Tongue (tissue), 2 donors: Measurements from ENCODE around the gene ABCB8. TPM values are rescaled to one million over a fixed set of nuclear protein-coding genes. Genes with fewer than 3 reads are reported as not detected.
A peak's percentile ranks its signal among the peaks of the same experiment; 100 is the strongest.

ENCODE experiments used
- DNase-seq: peaks from one replicate; pipeline ENCODE4 v3.0.0-alpha.2; 2015
- total RNA-seq: library from RNA; depleted of rRNA; stranded (reverse); fragments of >200 nt; gene quantifications from one replicate; pipeline ENCODE4 v1.2.3, GENCODE V29; 2014

Gene ABCB8
- total RNA-seq, 1 donor from 2014 or later = 28.6 TPM

GRCh38 chr7:151087245-151088018 lies 59.2 kb downstream of the ABCB8 start:
- peak; percentile 73 for DNase-seq

GRCh38 chr7:151088019-151088855 lies 60.0 kb downstream of the ABCB8 start:
- peak; percentile 54 for DNase-seq

- DNase-seq = peak; percentile 80
Measured at GRCh38 chr7:151088856-151089699, 60.8 kb downstream of the ABCB8 start.

- no peak for DNase-seq
Measured at GRCh38 chr7:151089893-151090730, 61.9 kb downstream of the ABCB8 start.

DNA sequence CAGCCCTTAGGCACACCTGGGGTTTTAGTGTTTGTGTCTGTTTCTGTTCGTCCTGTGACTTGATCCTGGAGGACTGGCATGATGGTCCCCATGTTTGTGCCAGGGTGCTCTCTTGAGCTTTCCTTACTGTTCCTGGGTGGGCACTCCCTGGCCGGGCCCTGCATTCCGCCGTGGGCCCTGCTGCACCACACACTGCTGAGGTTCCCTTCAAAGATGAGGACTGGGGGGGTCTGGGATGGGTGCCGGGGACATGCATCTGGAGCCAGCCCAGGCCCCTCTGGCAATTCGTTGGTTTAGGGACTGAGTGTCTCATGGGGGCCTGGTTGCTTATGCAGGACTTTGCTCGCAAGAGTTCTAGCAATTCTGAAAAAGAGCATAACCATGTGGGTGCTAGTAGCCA lies 62.8 kb downstream of the ABCB8 start:
- DNase-seq = no peak

DNA sequence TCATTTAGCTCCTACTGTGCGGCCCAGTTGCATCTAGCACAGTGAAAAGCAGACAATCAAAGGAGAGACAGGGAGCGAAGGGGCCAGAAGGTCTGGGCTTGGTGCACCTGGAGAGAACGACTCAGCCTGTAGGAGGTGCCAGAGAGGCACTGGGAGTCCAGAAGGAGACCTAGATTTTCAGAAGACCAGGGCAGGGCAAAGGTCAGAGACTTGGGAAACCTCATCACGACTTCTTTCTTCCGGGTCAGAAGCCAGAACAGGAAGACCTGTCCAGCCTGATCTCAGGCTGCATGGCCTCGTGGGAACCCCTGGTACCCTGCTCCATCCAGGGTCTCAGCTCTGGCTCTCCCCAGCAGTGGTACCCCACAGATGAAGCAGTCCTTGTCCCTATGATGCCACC lies 63.2 kb downstream of the ABCB8 start:
- no peak for DNase-seq

- no peak for DNase-seq
Measured at GRCh38 chr7:151091988-151092387, 63.7 kb downstream of the ABCB8 start.

GRCh38 chr7:151093748-151094147 lies 65.5 kb downstream of the ABCB8 start:
- no peak for DNase-seq

GRCh38 chr7:151094675-151095074 lies 66.4 kb downstream of the ABCB8 start:
- DNase-seq = no peak

GRCh38 chr7:151095123-151095797 lies 67.0 kb downstream of the ABCB8 start:
- no peak for DNase-seq

DNA sequence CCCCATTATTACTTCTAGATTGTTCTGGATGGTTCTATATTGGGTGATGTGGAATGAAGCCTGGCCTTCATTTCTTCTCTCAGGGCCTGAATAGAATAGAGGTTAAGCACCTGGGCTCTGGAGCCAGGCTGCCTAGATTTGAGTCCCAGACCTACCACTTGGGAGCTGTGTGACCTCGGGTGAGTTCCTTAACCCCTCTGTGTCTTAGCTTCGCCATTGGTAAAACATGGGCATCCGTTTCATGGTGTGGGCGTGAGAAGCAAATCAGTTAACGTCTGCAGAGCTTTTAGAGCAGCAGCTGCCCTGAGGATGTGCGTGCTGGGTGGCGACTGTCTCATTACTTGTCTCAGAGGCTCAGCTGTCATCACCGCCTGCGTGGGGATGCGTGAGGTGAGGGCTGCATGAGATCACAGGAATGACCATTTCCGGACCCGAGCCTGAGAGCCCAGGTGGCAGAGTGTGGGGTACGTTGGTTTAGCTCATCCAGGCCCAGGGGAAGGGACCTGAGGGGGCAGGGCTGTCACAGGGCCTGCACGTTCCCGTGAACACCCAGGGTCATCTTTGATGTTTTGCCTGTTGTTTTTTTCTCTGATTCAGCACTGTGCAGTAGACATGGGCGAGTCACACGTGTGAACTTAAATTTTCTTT lies 67.7 kb downstream of the ABCB8 start:
- DNase-seq = peak; percentile 37

Other genes starting within 250 kb of the ABCB8 start
- gene TMEM176B, start 228.1 kb upstream of the ABCB8 start, total RNA-seq = 27.5 TPM
- 13.6 TPM for gene TMEM176A, start 227.7 kb upstream of the ABCB8 start, total RNA-seq
- not detected for gene AOC1, start 175.9 kb upstream of the ABCB8 start, total RNA-seq
- gene KCNH2, start 50.1 kb upstream of the ABCB8 start, total RNA-seq = 16.5 TPM
- gene NOS3, start 37.4 kb upstream of the ABCB8 start, total RNA-seq = 7.0 TPM
- gene ATG9B, start 4.0 kb upstream of the ABCB8 start, total RNA-seq = 25.8 TPM
- gene ASIC3, start 20.1 kb downstream of the ABCB8 start, total RNA-seq = 0.51 TPM
- 6.8 TPM for gene CDK5, start 29.4 kb downstream of the ABCB8 start, total RNA-seq
- gene SLC4A2, start 31.1 kb downstream of the ABCB8 start, total RNA-seq = 52.6 TPM
- gene FASTK, start 52.4 kb downstream of the ABCB8 start, total RNA-seq = 95.2 TPM
- 18.0 TPM for gene TMUB1, start 55.0 kb downstream of the ABCB8 start, total RNA-seq
- gene AGAP3, start 58.0 kb downstream of the ABCB8 start, total RNA-seq = 31.4 TPM
- not detected for gene GBX1, start 139.2 kb downstream of the ABCB8 start, total RNA-seq
- 4.9 TPM for gene ASB10, start 158.8 kb downstream of the ABCB8 start, total RNA-seq
- gene H2BK1, start 182.0 kb downstream of the ABCB8 start, total RNA-seq = not detected
- gene ABCF2, start 198.8 kb downstream of the ABCB8 start, total RNA-seq = 36.9 TPM
- 29.2 TPM for gene CHPF2, start 204.0 kb downstream of the ABCB8 start, total RNA-seq
- 72.5 TPM for gene SMARCD3, start 220.2 kb downstream of the ABCB8 start, total RNA-seq